GM23338 (cell line): ENCODE measurements around the gene BRSK2. TPM values are rescaled to one million over a fixed set of nuclear protein-coding genes. Genes with fewer than 3 reads are reported as not detected.

Experiments used
- ATAC-seq: fragments of 200-7000 bp; cut with Tn5 transposase; 3 replicates; pipeline ENCODE4 v1.9.1; 2020
- DNase-seq: peaks from one replicate; pipeline ENCODE4 v3.0.0-alpha.2; 2015; ENCODE audit warnings: low spot score
- H2AFZ ChIP-seq: fragments of 200-600 bp; sonication (generic); 2 replicates; pipeline ENCODE4 v1.8.0; 2016; ENCODE audit warnings: antibody characterized with exemption, mild to moderate bottlenecking, moderate library complexity
- H3F3A ChIP-seq: fragments of 200-600 bp; sonication (generic); replicated peaks from 2 replicates; pipeline ENCODE4 v1.8.0; 2017; ENCODE audit warnings: antibody characterized with exemption, mixed run types, low read depth
- H3K27ac ChIP-seq: fragments of 200-600 bp; sonication (generic); 2 replicates; pipeline ENCODE4 v1.6.1; 2016; ENCODE audit warnings: low read depth
- H3K27me3 ChIP-seq: fragments of 200-600 bp; sonication (generic); 2 replicates; pipeline ENCODE4 v1.8.0; 2016; ENCODE audit warnings: mild to moderate bottlenecking, mixed run types, moderate library complexity; ENCODE audit not compliant: insufficient read depth
- H3K36me3 ChIP-seq: fragments of 200-600 bp; sonication (generic); 2 replicates; pipeline ENCODE4 v1.8.0; 2016; ENCODE audit warnings: mild to moderate bottlenecking; ENCODE audit not compliant: insufficient read depth
- H3K4me1 ChIP-seq: fragments of 200-600 bp; sonication (generic); 2 replicates; pipeline ENCODE4 v1.8.0; 2016; ENCODE audit warnings: mild to moderate bottlenecking, moderate library complexity; ENCODE audit not compliant: insufficient read depth
- H3K4me2 ChIP-seq: fragments of 200-600 bp; sonication (generic); 2 replicates; pipeline ENCODE4 v1.7.1; 2017; ENCODE audit warnings: mixed run types
- H3K4me3 ChIP-seq: fragments of 200-600 bp; sonication (generic); 2 replicates; pipeline ENCODE4 v1.6.1; 2016; ENCODE audit warnings: mixed run types
- H3K79me2 ChIP-seq: fragments of 200-600 bp; sonication (generic); replicated peaks from 2 replicates; pipeline ENCODE4 v1.8.0; 2017; ENCODE audit warnings: mild to moderate bottlenecking; ENCODE audit not compliant: insufficient read depth
- H3K9me2 ChIP-seq: fragments of 200-600 bp; sonication (generic); 2 replicates; pipeline ENCODE4 v1.8.0; 2017; ENCODE audit not compliant: insufficient read depth
- H4K20me1 ChIP-seq: fragments of 200-600 bp; sonication (generic); replicated peaks from 2 replicates; pipeline ENCODE4 v1.8.0; 2017; ENCODE audit warnings: mild to moderate bottlenecking; ENCODE audit not compliant: insufficient read depth
- H3K27ac Mint-ChIP-seq: 2 replicates; pipeline ENCODE4 v1.8.0; 2020; ENCODE audit warnings: inconsistent platforms, mild to moderate bottlenecking, moderate library complexity, mixed read lengths
- H3K27me3 Mint-ChIP-seq: 3 replicates; pipeline ENCODE4 v1.8.0; 2022; ENCODE audit warnings: low read depth, mild to moderate bottlenecking, moderate library complexity, mixed read lengths, inconsistent platforms; ENCODE audit not compliant: insufficient read depth, poor library complexity
- H3K36me3 Mint-ChIP-seq: 3 replicates; pipeline ENCODE4 v1.8.0; 2021; ENCODE audit warnings: low read depth, mild to moderate bottlenecking, inconsistent platforms, moderate library complexity, mixed read lengths
- H3K4me1 Mint-ChIP-seq: 3 replicates; pipeline ENCODE4 v1.8.0; 2020; ENCODE audit warnings: mild to moderate bottlenecking, inconsistent platforms, mixed read lengths
- H3K4me3 Mint-ChIP-seq: 3 replicates; pipeline ENCODE4 v1.8.0; 2021; ENCODE audit warnings: moderate library complexity, mild to moderate bottlenecking, inconsistent platforms, mixed read lengths
- H3K9me3 Mint-ChIP-seq: 3 replicates; pipeline ENCODE4 v1.8.0; 2020; ENCODE audit warnings: moderate library complexity, mild to moderate bottlenecking, inconsistent platforms, mixed read lengths
- CTCF ChIP-seq, 2 experiments: fragments of 200-600 bp in 1 of 2; sonication (generic) in 1 of 2; conservative IDR thresholded peaks; 2 replicates each; pipeline versions ENCODE4 v1.5.1 to v1.6.1; 2016 to 2017; ENCODE audit warnings: antibody characterized with exemption in 2 of 2, low read depth in 2 of 2, mild to moderate bottlenecking in 2 of 2, moderate library complexity in 1 of 2
- POLR2AphosphoS5 ChIP-seq: IDR thresholded peaks from 2 replicates; pipeline ENCODE4 v1.6.1; 2016; ENCODE audit warnings: antibody characterized with exemption, low read depth
- REST ChIP-seq: IDR thresholded peaks from one replicate; pipeline ENCODE4 v1.6.1; 2018; ENCODE audit warnings: antibody characterized with exemption; ENCODE audit not compliant: unreplicated experiment
- polyA plus RNA-seq: library from polyadenylated mRNA; unstranded; fragments of >200 nt; fragmentation: Nextera tagmentation; extraction: Ambion mirVana; gene quantifications from 2 replicates; pipeline ENCODE4 v1.2.1, GENCODE V29; 2016
- total RNA-seq: library from RNA; depleted of rRNA; stranded (reverse); fragments of >200 nt; shearing (Covaris generic); gene quantifications from 2 replicates; pipeline ENCODE4 v1.2.3, GENCODE V29; 2014

Gene BRSK2
- total and polyA plus RNA-seq, 2 experiments from 2014 or later: 7.2 to 20.3 TPM

GRCh38 chr11:1504138-1504537 lies 114.4 kb downstream of the BRSK2 start:
- no peak for ATAC-seq
- 0 out of 2 replicates have a peak, but pooled peaks cover 4% of the 10 kb centered on the region for H4K20me1 ChIP-seq

More at GRCh38 chr11:1504138-1504537, 114.4 kb downstream of the BRSK2 start:
- Histone ChIP-seq H3K4me3 (no peak overlapping the region), H3K27me3 (no peaks in the 10 kb centered on the region), H3K36me3 (no peaks in the 10 kb centered on the region), H3K79me2 (peaks cover 18% of the 10 kb centered on the region), H3K4me1 (peaks cover 7% of the 10 kb centered on the region; the same call in 1 of the 2 replicates), H3K27ac (no peak overlapping the region), H3K4me2 (no peak overlapping the region), H3K9me2 (no peaks in the 10 kb centered on the region), H2AFZ (no peak overlapping the region), H3F3A (no peaks in the 10 kb centered on the region)
- H3K27me3 Mint-ChIP-seq: peaks cover 20% of the 10 kb centered on the region
- H3K4me1 Mint-ChIP-seq: peaks cover 21% of the 10 kb centered on the region
- DNase-seq: no peak
- no peak overlapping the region for H3K27ac Mint-ChIP-seq
- no peak for TF ChIP-seq POLR2AphosphoS5
- TF ChIP-seq REST: no peak
- no peak for TF ChIP-seq CTCF (conservative IDR thresholded peaks at IDR 0.05; ENCODE audit: low read depth in 2 of 2)
- H3K9me3 Mint-ChIP-seq: peaks cover under 1% of the 10 kb centered on the region; the same call in 1 of the 3 replicates
- H3K4me3 Mint-ChIP-seq: no peak overlapping the region
- peaks cover under 1% of the 10 kb centered on the region; the same call in 2 of the 3 replicates for H3K36me3 Mint-ChIP-seq
